Measurements from ENCODE around the gene TANC1.

TANC1 gene

DNA sequence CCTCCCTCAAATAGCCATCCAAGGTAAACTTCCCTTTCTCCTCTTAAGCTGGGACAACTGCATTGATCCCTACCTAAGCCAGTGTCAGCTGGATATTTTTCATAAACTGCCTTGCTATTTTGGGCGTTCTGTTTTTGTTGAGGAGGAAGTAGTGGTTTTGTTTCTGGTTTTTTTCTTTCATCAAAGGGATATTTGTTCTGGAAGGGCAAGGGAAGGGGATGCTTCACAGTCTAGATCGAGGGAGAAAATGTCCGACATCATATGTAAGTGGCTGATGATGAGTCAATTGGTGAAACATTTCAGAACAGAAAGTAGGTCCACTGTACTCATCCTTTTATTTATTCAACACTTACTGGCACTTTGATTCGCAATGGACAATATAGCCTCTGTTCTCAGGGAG lies 31.0 kb downstream of the TANC1 start:
- DNase-seq (ENCODE audit: insufficient read length, low spot score) (no peak), FAIRE-seq (no peak)
- TF ChIP-seq, protein P1, sequence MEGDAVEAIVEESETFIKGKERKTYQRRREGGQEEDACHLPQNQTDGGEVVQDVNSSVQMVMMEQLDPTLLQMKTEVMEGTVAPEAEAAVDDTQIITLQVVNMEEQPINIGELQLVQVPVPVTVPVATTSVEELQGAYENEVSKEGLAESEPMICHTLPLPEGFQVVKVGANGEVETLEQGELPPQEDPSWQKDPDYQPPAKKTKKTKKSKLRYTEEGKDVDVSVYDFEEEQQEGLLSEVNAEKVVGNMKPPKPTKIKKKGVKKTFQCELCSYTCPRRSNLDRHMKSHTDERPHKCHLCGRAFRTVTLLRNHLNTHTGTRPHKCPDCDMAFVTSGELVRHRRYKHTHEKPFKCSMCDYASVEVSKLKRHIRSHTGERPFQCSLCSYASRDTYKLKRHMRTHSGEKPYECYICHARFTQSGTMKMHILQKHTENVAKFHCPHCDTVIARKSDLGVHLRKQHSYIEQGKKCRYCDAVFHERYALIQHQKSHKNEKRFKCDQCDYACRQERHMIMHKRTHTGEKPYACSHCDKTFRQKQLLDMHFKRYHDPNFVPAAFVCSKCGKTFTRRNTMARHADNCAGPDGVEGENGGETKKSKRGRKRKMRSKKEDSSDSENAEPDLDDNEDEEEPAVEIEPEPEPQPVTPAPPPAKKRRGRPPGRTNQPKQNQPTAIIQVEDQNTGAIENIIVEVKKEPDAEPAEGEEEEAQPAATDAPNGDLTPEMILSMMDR (IDR thresholded peaks at IDR 0.05; ENCODE audit: insufficient read depth, missing control alignments) = no peak

DNA sequence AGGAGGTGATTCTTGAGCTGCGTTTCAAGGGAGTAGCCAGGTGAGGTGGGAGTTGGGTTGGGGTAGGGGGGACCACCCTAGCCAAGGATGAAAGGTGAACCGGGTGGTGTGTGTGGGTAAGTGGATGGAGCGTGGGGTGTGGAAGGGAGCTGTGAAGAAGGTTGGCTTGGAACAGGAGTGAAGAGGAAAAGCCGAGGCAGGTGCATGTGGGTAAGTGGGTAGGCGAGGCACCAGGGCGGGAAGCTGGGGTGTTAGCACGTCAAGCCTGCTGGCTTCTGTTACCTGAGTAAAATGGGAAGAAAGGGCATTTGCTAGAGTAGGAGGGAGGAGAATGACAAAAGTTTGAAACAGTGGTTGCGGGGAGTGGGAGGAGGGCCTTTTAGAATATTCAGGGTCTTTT lies 31.6 kb downstream of the TANC1 start:
- DNase-seq (ENCODE audit: insufficient read length, low spot score) (no peak), FAIRE-seq (no peak)
- TF ChIP-seq, protein P1 (IDR thresholded peaks at IDR 0.05; ENCODE audit: insufficient read depth, missing control alignments) = no peak

DNA sequence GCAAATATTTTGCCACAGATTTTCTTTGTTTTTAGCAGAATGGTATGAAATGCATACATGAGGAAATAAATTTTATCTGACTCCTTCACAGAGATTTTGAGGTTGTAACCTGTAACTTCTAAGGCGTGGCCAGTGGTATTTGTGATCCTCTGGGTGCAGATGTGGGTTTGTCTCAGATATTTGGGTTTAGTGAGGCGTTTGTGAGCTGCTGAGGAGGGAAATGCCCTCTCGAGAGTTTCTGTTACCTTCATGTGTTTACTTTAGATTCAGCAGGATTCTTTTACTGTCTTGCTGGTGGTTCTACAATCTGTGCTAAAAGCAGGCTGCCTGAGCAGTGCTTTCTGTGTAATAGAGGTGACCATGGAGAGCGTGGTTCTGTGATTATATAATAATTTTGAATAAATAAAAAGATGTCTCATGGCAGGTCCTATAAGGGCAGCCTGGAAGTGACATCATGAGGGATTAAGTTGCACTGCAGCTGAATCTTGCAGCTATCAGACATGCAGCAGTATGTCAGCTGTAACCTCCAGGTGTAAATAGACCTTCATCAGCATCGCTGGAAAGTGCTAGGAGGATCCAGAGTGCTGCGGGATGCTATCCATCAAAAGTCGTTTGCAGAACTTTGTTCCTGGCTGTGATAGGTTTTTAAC lies 34.1 kb downstream of the TANC1 start:
- DNase-seq (ENCODE audit: insufficient read length, low spot score) = no peak
- TF ChIP-seq, protein P1 (IDR thresholded peaks at IDR 0.05; ENCODE audit: insufficient read depth, missing control alignments) = no peak
- FAIRE-seq = no peak

DNA sequence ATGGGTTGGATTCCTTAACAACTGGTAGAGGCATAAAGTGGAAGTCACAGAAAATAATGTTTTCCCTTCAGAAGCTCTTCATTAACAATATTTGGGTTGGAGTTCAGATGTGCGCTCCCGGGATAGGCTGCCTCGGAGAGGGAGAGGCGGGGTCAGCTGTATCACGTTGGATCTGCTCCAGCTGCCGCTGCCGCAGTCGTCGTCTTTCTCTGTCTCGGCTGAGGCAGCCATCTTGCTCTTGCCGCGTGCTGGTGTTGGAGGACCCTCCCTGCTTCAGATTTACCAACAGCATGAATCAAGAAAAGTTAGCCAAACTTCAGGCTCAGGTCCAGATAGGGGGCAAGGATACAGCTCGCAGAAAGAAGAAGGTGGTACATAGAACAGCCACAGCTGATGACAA lies 35.1 kb downstream of the TANC1 start:
- FAIRE-seq (no peak), DNase-seq (ENCODE audit: insufficient read length, low spot score) (no peak)
- TF ChIP-seq, protein P1 (IDR thresholded peaks at IDR 0.05; ENCODE audit: insufficient read depth, missing control alignments) = no peak

DNA sequence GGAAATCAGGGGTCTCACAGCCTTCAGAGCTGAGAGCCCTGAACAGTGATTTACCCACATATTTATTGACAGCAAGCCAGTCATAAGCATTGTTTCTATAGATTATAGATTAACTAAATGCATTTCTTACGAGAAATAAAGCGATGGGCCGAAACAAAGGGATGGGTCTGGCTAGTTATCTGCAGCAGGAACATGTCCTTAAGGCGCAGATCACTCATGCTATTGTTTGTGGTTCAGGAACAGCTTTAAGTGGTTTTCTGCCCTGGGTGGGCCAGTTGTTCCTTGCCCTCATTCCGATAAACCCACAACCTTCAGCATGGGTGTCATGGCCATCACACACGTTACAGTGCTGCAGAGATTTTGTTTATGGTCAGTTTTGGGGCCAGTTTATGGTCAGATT lies 36.4 kb downstream of the TANC1 start:
- no peak for DNase-seq (ENCODE audit: insufficient read length, low spot score)
- TF ChIP-seq, protein P1 (IDR thresholded peaks at IDR 0.05; ENCODE audit: insufficient read depth, missing control alignments) = no peak
- FAIRE-seq = no peak

DNA sequence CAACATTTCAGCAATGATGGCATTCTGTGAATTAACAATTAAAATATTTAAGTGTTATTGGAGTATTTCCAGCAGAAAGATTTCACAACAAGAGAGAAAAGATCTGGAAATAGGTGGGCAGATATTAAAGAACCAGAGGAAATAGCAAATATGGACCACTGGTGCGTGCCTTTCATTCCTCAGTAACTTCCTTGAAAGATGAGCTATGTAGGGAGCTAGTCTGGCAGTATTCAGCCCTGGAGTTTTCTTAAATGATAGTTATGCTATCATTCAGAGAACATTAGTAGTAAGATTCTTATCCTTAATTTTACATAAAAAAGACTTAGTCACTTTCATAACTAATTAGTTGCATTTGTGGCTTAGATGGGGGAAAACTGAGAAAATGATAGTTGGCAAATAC lies 41.5 kb downstream of the TANC1 start:
- TF ChIP-seq, protein P1 (IDR thresholded peaks at IDR 0.05; ENCODE audit: insufficient read depth, missing control alignments) = no peak
- DNase-seq (ENCODE audit: insufficient read length, low spot score) (no peak), FAIRE-seq (no peak)

DNA sequence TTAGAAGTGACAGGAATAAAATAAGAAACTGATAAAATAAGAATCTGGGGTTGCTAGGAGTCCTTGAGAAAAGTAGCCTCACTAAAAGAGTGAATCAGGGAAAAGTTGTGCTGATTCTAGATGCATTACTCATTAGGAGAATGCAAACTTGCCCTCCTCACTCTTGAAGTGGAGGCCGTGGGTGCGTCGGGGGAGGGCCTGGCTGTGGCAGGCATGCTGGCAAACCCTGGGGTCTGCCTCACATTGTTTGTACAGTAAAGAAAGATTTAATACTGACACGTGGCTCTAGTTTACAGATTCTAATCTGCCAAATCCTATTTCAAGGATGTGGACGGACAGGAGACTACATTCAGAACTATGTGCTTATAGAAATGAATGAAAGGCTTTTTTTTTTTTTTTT lies 41.9 kb downstream of the TANC1 start:
- DNase-seq (ENCODE audit: insufficient read length, low spot score) = no peak
- no peak for FAIRE-seq
- TF ChIP-seq, protein P1 (IDR thresholded peaks at IDR 0.05; ENCODE audit: insufficient read depth, missing control alignments) = no peak
